ENCODE measurements around the gene CLIC3.

DNA sequence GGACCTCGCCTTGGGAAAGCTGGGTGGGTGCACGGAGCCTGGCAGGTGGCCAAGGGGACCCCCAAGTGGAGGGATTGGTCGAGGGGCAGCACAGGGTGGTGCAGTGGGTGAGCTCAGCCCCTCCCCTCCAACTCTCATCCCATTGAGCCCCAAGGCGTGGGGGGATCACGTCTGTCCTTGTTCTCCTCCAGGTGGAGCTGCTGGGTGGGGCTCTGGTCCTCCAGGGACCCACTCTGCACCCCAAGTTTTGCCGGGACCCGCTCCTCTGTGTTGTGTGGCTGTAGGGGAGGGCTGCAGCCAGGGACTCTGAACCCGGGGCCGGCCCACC lies 39.1 kb upstream of the CLIC3 start:
- TF ChIP-seq CTCF (IDR thresholded peaks at IDR 0.05; ENCODE audit: low read length) (no peak; the same call in 1 of the 2 replicates), EZH2 (IDR thresholded peaks at IDR 0.05; ENCODE audit: borderline replicate concordance, low read length) (no peak)
